ENCODE results near the gene GRK4.

The GRK4 gene

GRCh38 chr4:2940267-2941137 lies 22.9 kb upstream of the GRK4 start:
- Mint-ChIP-seq H3K27me3 (ENCODE audit: low read depth) (no peaks in the 10 kb centered on the region), H3K36me3 (ENCODE audit: low read depth) (peaks cover 55% of the 10 kb centered on the region), H3K4me3 (no peak overlapping the region), H3K27ac (no peak overlapping the region), H3K9me3 (no peaks in the 10 kb centered on the region), H3K4me1 (peaks cover 18% of the 10 kb centered on the region)
- no peak for TF ChIP-seq CTCF (IDR thresholded peaks at IDR 0.05; ENCODE audit: unreplicated experiment in 3 of 3)

- Mint-ChIP-seq H3K4me3 (no peak overlapping the region), H3K4me1 (peaks cover 9% of the 10 kb centered on the region), H3K36me3 (ENCODE audit: low read depth) (peaks cover 62% of the 10 kb centered on the region), H3K27me3 (ENCODE audit: low read depth) (no peaks in the 10 kb centered on the region), H3K9me3 (no peaks in the 10 kb centered on the region), H3K27ac (no peak overlapping the region)
- no peak for TF ChIP-seq CTCF (IDR thresholded peaks at IDR 0.05; ENCODE audit: unreplicated experiment in 3 of 3)
Measured at GRCh38 chr4:2941138-2942036, 22.0 kb upstream of the GRK4 start.

GRCh38 chr4:2942037-2942531 lies 21.3 kb upstream of the GRK4 start:
- H3K27ac Mint-ChIP-seq = peak overlapping the region in 1 of 3 experiments; percentile 37
- no peaks in the 10 kb centered on the region for H3K9me3 Mint-ChIP-seq
- no peak overlapping the region for H3K4me3 Mint-ChIP-seq
- H3K4me1 Mint-ChIP-seq = peaks cover 2% of the 10 kb centered on the region
- no peak for TF ChIP-seq CTCF (IDR thresholded peaks at IDR 0.05; ENCODE audit: unreplicated experiment in 3 of 3)
- H3K27me3 Mint-ChIP-seq (ENCODE audit: low read depth) = no peaks in the 10 kb centered on the region
- H3K36me3 Mint-ChIP-seq (ENCODE audit: low read depth) = peaks cover 65% of the 10 kb centered on the region

GRCh38 chr4:2942532-2943363 lies 20.6 kb upstream of the GRK4 start:
- Mint-ChIP-seq H3K4me3 (no peak overlapping the region), H3K36me3 (ENCODE audit: low read depth) (peaks cover 70% of the 10 kb centered on the region), H3K4me1 (no peaks in the 10 kb centered on the region), H3K27me3 (ENCODE audit: low read depth) (no peaks in the 10 kb centered on the region), H3K27ac (peak overlapping the region in 1 of 3 experiments; percentile 37), H3K9me3 (no peaks in the 10 kb centered on the region)
- TF ChIP-seq CTCF (IDR thresholded peaks at IDR 0.05; ENCODE audit: unreplicated experiment in 3 of 3) = no peak

GRCh38 chr4:2943364-2944090 lies 19.8 kb upstream of the GRK4 start:
- TF ChIP-seq CTCF (IDR thresholded peaks at IDR 0.05; ENCODE audit: unreplicated experiment in 3 of 3) = no peak
- no peaks in the 10 kb centered on the region for H3K4me1 Mint-ChIP-seq
- H3K27ac Mint-ChIP-seq = no peak overlapping the region
- H3K36me3 Mint-ChIP-seq (ENCODE audit: low read depth) = peaks cover 72% of the 10 kb centered on the region
- H3K4me3 Mint-ChIP-seq = no peak overlapping the region
- no peaks in the 10 kb centered on the region for H3K9me3 Mint-ChIP-seq
- H3K27me3 Mint-ChIP-seq (ENCODE audit: low read depth) = no peaks in the 10 kb centered on the region
